GM23338 (cell line): Measurements from ENCODE around the gene PRCD. TPM values are rescaled to one million over a fixed set of nuclear protein-coding genes. Genes with fewer than 3 reads are reported as not detected.

Experiments used
- ATAC-seq: fragments of 200-7000 bp; cut with Tn5 transposase; 3 replicates; pipeline ENCODE4 v1.9.1; 2020
- DNase-seq: peaks from one replicate; pipeline ENCODE4 v3.0.0-alpha.2; 2015; ENCODE audit warnings: low spot score
- H2AFZ ChIP-seq: fragments of 200-600 bp; sonication (generic); 2 replicates; pipeline ENCODE4 v1.8.0; 2016; ENCODE audit warnings: antibody characterized with exemption, mild to moderate bottlenecking, moderate library complexity
- H3F3A ChIP-seq: fragments of 200-600 bp; sonication (generic); replicated peaks from 2 replicates; pipeline ENCODE4 v1.8.0; 2017; ENCODE audit warnings: antibody characterized with exemption, mixed run types, low read depth
- H3K27ac ChIP-seq: fragments of 200-600 bp; sonication (generic); 2 replicates; pipeline ENCODE4 v1.6.1; 2016; ENCODE audit warnings: low read depth
- H3K27me3 ChIP-seq: fragments of 200-600 bp; sonication (generic); 2 replicates; pipeline ENCODE4 v1.8.0; 2016; ENCODE audit warnings: mild to moderate bottlenecking, mixed run types, moderate library complexity; ENCODE audit not compliant: insufficient read depth
- H3K36me3 ChIP-seq: fragments of 200-600 bp; sonication (generic); 2 replicates; pipeline ENCODE4 v1.8.0; 2016; ENCODE audit warnings: mild to moderate bottlenecking; ENCODE audit not compliant: insufficient read depth
- H3K4me1 ChIP-seq: fragments of 200-600 bp; sonication (generic); 2 replicates; pipeline ENCODE4 v1.8.0; 2016; ENCODE audit warnings: mild to moderate bottlenecking, moderate library complexity; ENCODE audit not compliant: insufficient read depth
- H3K4me2 ChIP-seq: fragments of 200-600 bp; sonication (generic); 2 replicates; pipeline ENCODE4 v1.7.1; 2017; ENCODE audit warnings: mixed run types
- H3K4me3 ChIP-seq: fragments of 200-600 bp; sonication (generic); 2 replicates; pipeline ENCODE4 v1.6.1; 2016; ENCODE audit warnings: mixed run types
- H3K79me2 ChIP-seq: fragments of 200-600 bp; sonication (generic); replicated peaks from 2 replicates; pipeline ENCODE4 v1.8.0; 2017; ENCODE audit warnings: mild to moderate bottlenecking; ENCODE audit not compliant: insufficient read depth
- H3K9me2 ChIP-seq: fragments of 200-600 bp; sonication (generic); 2 replicates; pipeline ENCODE4 v1.8.0; 2017; ENCODE audit not compliant: insufficient read depth
- H4K20me1 ChIP-seq: fragments of 200-600 bp; sonication (generic); replicated peaks from 2 replicates; pipeline ENCODE4 v1.8.0; 2017; ENCODE audit warnings: mild to moderate bottlenecking; ENCODE audit not compliant: insufficient read depth
- H3K27ac Mint-ChIP-seq: 2 replicates; pipeline ENCODE4 v1.8.0; 2020; ENCODE audit warnings: inconsistent platforms, mild to moderate bottlenecking, moderate library complexity, mixed read lengths
- H3K27me3 Mint-ChIP-seq: 3 replicates; pipeline ENCODE4 v1.8.0; 2022; ENCODE audit warnings: low read depth, mild to moderate bottlenecking, moderate library complexity, mixed read lengths, inconsistent platforms; ENCODE audit not compliant: insufficient read depth, poor library complexity
- H3K36me3 Mint-ChIP-seq: 3 replicates; pipeline ENCODE4 v1.8.0; 2021; ENCODE audit warnings: low read depth, mild to moderate bottlenecking, inconsistent platforms, moderate library complexity, mixed read lengths
- H3K4me1 Mint-ChIP-seq: 3 replicates; pipeline ENCODE4 v1.8.0; 2020; ENCODE audit warnings: mild to moderate bottlenecking, inconsistent platforms, mixed read lengths
- H3K4me3 Mint-ChIP-seq: 3 replicates; pipeline ENCODE4 v1.8.0; 2021; ENCODE audit warnings: moderate library complexity, mild to moderate bottlenecking, inconsistent platforms, mixed read lengths
- H3K9me3 Mint-ChIP-seq: 3 replicates; pipeline ENCODE4 v1.8.0; 2020; ENCODE audit warnings: moderate library complexity, mild to moderate bottlenecking, inconsistent platforms, mixed read lengths
- CREB1 ChIP-seq: fragments of 250-450 bp; sonication (Bioruptor Pico); IDR thresholded peaks from 2 replicates; pipeline ENCODE4 v1.5.0; 2020; ENCODE audit warnings: low read depth, mild to moderate bottlenecking, moderate library complexity
- CTCF ChIP-seq, 2 experiments: fragments of 200-600 bp in 1 of 2; sonication (generic) in 1 of 2; conservative IDR thresholded peaks; 2 replicates each; pipeline versions ENCODE4 v1.5.1 to v1.6.1; 2016 to 2017; ENCODE audit warnings: antibody characterized with exemption in 2 of 2, low read depth in 2 of 2, mild to moderate bottlenecking in 2 of 2, moderate library complexity in 1 of 2
- ETS1 ChIP-seq: IDR thresholded peaks from 2 replicates; pipeline ENCODE4 v1.6.1; 2016; ENCODE audit warnings: antibody characterized with exemption
- EZH2 ChIP-seq: fragments of 200-600 bp; sonication (generic); IDR thresholded peaks from one replicate; pipeline ENCODE4 v1.8.0; 2017; ENCODE audit warnings: antibody characterized with exemption, mild to moderate bottlenecking, low read depth; ENCODE audit not compliant: unreplicated experiment
- EZH2phosphoT487 ChIP-seq: fragments of 200-600 bp; sonication (generic); IDR thresholded peaks from one replicate; pipeline ENCODE4 v1.8.1; 2018; ENCODE audit warnings: antibody characterized with exemption; ENCODE audit not compliant: unreplicated experiment
- JUNB ChIP-seq: IDR thresholded peaks from one replicate; pipeline ENCODE4 v1.6.1; 2016; ENCODE audit warnings: antibody characterized with exemption; ENCODE audit not compliant: unreplicated experiment
- NANOG ChIP-seq: IDR thresholded peaks from 2 replicates; pipeline ENCODE4 v1.6.1; 2016; ENCODE audit warnings: antibody characterized with exemption, borderline replicate concordance
- POLR2AphosphoS5 ChIP-seq: IDR thresholded peaks from 2 replicates; pipeline ENCODE4 v1.6.1; 2016; ENCODE audit warnings: antibody characterized with exemption, low read depth
- STAT1 ChIP-seq: IDR thresholded peaks from one replicate; pipeline ENCODE4 v1.6.1; 2016; ENCODE audit warnings: antibody characterized with exemption; ENCODE audit not compliant: unreplicated experiment
- ZNF114 ChIP-seq: fragments of 250-450 bp; sonication (Bioruptor Pico); IDR thresholded peaks from 2 replicates; pipeline ENCODE4 v1.5.0; 2020; ENCODE audit warnings: mild to moderate bottlenecking, moderate library complexity
- ZNF331 ChIP-seq: fragments of 250-450 bp; sonication (Bioruptor Pico); IDR thresholded peaks from 2 replicates; pipeline ENCODE4 v1.5.0; 2020; ENCODE audit warnings: low read depth, mild to moderate bottlenecking, moderate library complexity
- ZNF462 ChIP-seq: fragments of 250-450 bp; sonication (Bioruptor Pico); IDR thresholded peaks from 2 replicates; pipeline ENCODE4 v1.5.0; 2020; ENCODE audit warnings: mild to moderate bottlenecking, moderate library complexity
- polyA plus RNA-seq: library from polyadenylated mRNA; unstranded; fragments of >200 nt; fragmentation: Nextera tagmentation; extraction: Ambion mirVana; gene quantifications from 2 replicates; pipeline ENCODE4 v1.2.1, GENCODE V29; 2016
- total RNA-seq: library from RNA; depleted of rRNA; stranded (reverse); fragments of >200 nt; shearing (Covaris generic); gene quantifications from 2 replicates; pipeline ENCODE4 v1.2.3, GENCODE V29; 2014
- TF ChIP-seq, protein P1 (sequence below): IDR thresholded peaks from one replicate; pipeline ENCODE4 v1.6.1; 2018; ENCODE audit warnings: antibody characterized with exemption; ENCODE audit not compliant: unreplicated experiment

The PRCD gene
- total and polyA plus RNA-seq, 2 experiments from 2014 or later, result 0.38 to 1.6 TPM

DNA sequence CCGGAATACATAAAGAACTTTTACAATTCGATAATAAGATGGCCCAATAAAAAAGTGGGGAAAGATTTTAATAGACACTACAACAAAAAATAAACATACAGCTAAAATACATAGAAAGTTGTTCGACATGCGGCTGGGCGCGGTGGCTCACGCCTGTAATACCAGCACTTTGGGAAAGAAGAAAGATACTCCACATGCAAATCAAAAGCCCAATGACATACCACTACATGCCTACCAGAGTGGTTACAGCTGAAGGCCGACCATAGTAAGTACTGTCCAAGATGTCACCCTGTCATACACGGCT is 9.3 kb downstream of the PRCD start:
- Histone ChIP-seq H3K27me3 (no peaks in the 10 kb centered on the region), H2AFZ (no peak overlapping the region), H3F3A (no peaks in the 10 kb centered on the region; the same call in 1 of the 2 replicates), H3K4me2 (no peak overlapping the region), H3K36me3 (no peaks in the 10 kb centered on the region), H3K4me3 (no peak overlapping the region), H3K79me2 (no peaks in the 10 kb centered on the region), H3K9me2 (no peaks in the 10 kb centered on the region), H3K27ac (no peak overlapping the region), H3K4me1 (peaks cover 7% of the 10 kb centered on the region; the same call in 1 of the 2 replicates), H4K20me1 (no peaks in the 10 kb centered on the region)
- H3K36me3 Mint-ChIP-seq, result no peaks in the 10 kb centered on the region
- H3K27ac Mint-ChIP-seq, result no peak overlapping the region
- H3K9me3 Mint-ChIP-seq, result no peaks in the 10 kb centered on the region
- TF ChIP-seq EZH2phosphoT487 (no peak), CTCF (conservative IDR thresholded peaks at IDR 0.05; ENCODE audit: low read depth in 2 of 2) (no peak), POLR2AphosphoS5 (no peak), STAT1 (no peak), ZNF331 (CRISPR knock-in tag) (no peak), EZH2 (no peak), ZNF114 (CRISPR knock-in tag) (no peak), ZNF462 (CRISPR knock-in tag) (no peak), NANOG (no peak), CREB1 (CRISPR knock-in tag) (no peak), ETS1 (no peak), JUNB (no peak)
- TF ChIP-seq, protein P1, sequence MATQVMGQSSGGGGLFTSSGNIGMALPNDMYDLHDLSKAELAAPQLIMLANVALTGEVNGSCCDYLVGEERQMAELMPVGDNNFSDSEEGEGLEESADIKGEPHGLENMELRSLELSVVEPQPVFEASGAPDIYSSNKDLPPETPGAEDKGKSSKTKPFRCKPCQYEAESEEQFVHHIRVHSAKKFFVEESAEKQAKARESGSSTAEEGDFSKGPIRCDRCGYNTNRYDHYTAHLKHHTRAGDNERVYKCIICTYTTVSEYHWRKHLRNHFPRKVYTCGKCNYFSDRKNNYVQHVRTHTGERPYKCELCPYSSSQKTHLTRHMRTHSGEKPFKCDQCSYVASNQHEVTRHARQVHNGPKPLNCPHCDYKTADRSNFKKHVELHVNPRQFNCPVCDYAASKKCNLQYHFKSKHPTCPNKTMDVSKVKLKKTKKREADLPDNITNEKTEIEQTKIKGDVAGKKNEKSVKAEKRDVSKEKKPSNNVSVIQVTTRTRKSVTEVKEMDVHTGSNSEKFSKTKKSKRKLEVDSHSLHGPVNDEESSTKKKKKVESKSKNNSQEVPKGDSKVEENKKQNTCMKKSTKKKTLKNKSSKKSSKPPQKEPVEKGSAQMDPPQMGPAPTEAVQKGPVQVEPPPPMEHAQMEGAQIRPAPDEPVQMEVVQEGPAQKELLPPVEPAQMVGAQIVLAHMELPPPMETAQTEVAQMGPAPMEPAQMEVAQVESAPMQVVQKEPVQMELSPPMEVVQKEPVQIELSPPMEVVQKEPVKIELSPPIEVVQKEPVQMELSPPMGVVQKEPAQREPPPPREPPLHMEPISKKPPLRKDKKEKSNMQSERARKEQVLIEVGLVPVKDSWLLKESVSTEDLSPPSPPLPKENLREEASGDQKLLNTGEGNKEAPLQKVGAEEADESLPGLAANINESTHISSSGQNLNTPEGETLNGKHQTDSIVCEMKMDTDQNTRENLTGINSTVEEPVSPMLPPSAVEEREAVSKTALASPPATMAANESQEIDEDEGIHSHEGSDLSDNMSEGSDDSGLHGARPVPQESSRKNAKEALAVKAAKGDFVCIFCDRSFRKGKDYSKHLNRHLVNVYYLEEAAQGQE, result no peak
- no peak for ATAC-seq
- peaks cover 12% of the 10 kb centered on the region for H3K27me3 Mint-ChIP-seq
- no peak overlapping the region for H3K4me3 Mint-ChIP-seq
- H3K4me1 Mint-ChIP-seq, result peaks cover 14% of the 10 kb centered on the region
- DNase-seq, result no peak
